DND-41 (cell line): ENCODE data around the gene LY86.

Source experiments
- ATAC-seq: fragments of 200-7000 bp; cut with Tn5 transposase; 3 replicates; pipeline ENCODE4 v1.9.1; 2021; ENCODE audit warnings: low read depth; ENCODE audit not compliant: insufficient read depth
- DNase-seq: peaks from one replicate; pipeline ENCODE4 v3.0.0-alpha.2; 2020
- H2AFZ ChIP-seq: 2 replicates; pipeline ENCODE4 v1.6.0; 2012; ENCODE audit warnings: low read depth, low read length
- H3K27ac ChIP-seq: 2 replicates; pipeline ENCODE4 v1.5.1; 2012; ENCODE audit warnings: low read length, inconsistent platforms
- H3K27me3 ChIP-seq: fragments of 200-600 bp; sonication (generic); 2 replicates; pipeline ENCODE4 v1.6.0; 2012; ENCODE audit warnings: low read length, mild to moderate bottlenecking, inconsistent platforms; ENCODE audit not compliant: insufficient read depth, poor library complexity
- H3K36me3 ChIP-seq: 2 replicates; pipeline ENCODE4 v1.5.1; 2012; ENCODE audit warnings: low read length, inconsistent platforms; ENCODE audit not compliant: insufficient read depth
- H3K4me1 ChIP-seq: 2 replicates; pipeline ENCODE4 v1.5.1; 2012; ENCODE audit warnings: mild to moderate bottlenecking, low read length; ENCODE audit not compliant: insufficient read depth
- H3K4me2 ChIP-seq: 2 replicates; pipeline ENCODE4 v1.6.0; 2012; ENCODE audit warnings: mild to moderate bottlenecking, moderate library complexity, low read length, inconsistent platforms; ENCODE audit not compliant: insufficient read depth
- H3K4me3 ChIP-seq, 2 experiments: fragments of 200-600 bp in 1 of 2; shearing (Covaris generic) in 1 of 2; 2 replicates each; pipeline ENCODE4 v1.5.1; 2012 to 2016; ENCODE audit warnings: inconsistent platforms in 2 of 2, low read length in 2 of 2, mild to moderate bottlenecking in 2 of 2, low read depth in 1 of 2, moderate library complexity in 1 of 2
- H3K79me2 ChIP-seq: 2 replicates; pipeline ENCODE4 v1.6.0; 2012; ENCODE audit warnings: low read length, inconsistent platforms; ENCODE audit not compliant: insufficient read depth
- H3K9ac ChIP-seq: 2 replicates; pipeline ENCODE4 v1.6.0; 2012; ENCODE audit warnings: low read depth, mild to moderate bottlenecking, inconsistent platforms, low read length, moderate library complexity
- H3K9me3 ChIP-seq: 2 replicates; pipeline ENCODE4 v1.5.1; 2012; ENCODE audit warnings: low read length, moderate library complexity, mild to moderate bottlenecking, inconsistent platforms; ENCODE audit not compliant: insufficient read depth, severe bottlenecking
- H4K20me1 ChIP-seq: 2 replicates; pipeline ENCODE4 v1.6.0; 2012; ENCODE audit warnings: low read length; ENCODE audit not compliant: insufficient read depth
- CTCF ChIP-seq: IDR thresholded peaks from 2 replicates; pipeline ENCODE4 v1.5.1; 2012; ENCODE audit warnings: borderline replicate concordance, low read length, moderate library complexity, mild to moderate bottlenecking; ENCODE audit not compliant: poor library complexity, severe bottlenecking; ENCODE audit errors: extremely low read depth
- EZH2 ChIP-seq: IDR thresholded peaks from 3 replicates; pipeline ENCODE4 v1.6.1; 2012; ENCODE audit warnings: borderline replicate concordance, low read depth, mild to moderate bottlenecking, moderate library complexity, low read length, inconsistent platforms; ENCODE audit not compliant: severe bottlenecking

LY86 gene

GRCh38 chr6:6657820-6658217 lies 69.3 kb downstream of the LY86 start:
- ATAC-seq (no peak), DNase-seq (no peak)
- Histone ChIP-seq H2AFZ (no peak overlapping the region), H3K9me3 (no peaks in the 10 kb centered on the region), H3K4me1 (peaks cover 83% of the 10 kb centered on the region), H3K27me3 (no peaks in the 10 kb centered on the region), H3K79me2 (no peaks in the 10 kb centered on the region), H3K9ac (no peak overlapping the region), H3K4me2 (no peak overlapping the region), H3K27ac (peak overlapping the region; percentile 85), H3K36me3 (no peaks in the 10 kb centered on the region), H3K4me3 (no peak overlapping the region), H4K20me1 (no peaks in the 10 kb centered on the region; the same call in 1 of the 2 replicates)
- TF ChIP-seq EZH2 (no peak), CTCF (no peak)

- ATAC-seq (no peak), DNase-seq (no peak)
- H4K20me1 ChIP-seq = no peaks in the 10 kb centered on the region
- H3K4me1 ChIP-seq = peaks cover 65% of the 10 kb centered on the region
- H2AFZ ChIP-seq = peak overlapping the region; percentile 53; the same call in 1 of the 2 replicates
- H3K9ac ChIP-seq = peak overlapping the region; percentile 29
- no peak overlapping the region for H3K4me2 ChIP-seq
- no peaks in the 10 kb centered on the region for H3K9me3 ChIP-seq
- H3K4me3 ChIP-seq = no peak overlapping the region
- TF ChIP-seq EZH2 (no peak), CTCF (no peak)
- H3K27me3 ChIP-seq = no peaks in the 10 kb centered on the region
- H3K36me3 ChIP-seq = no peaks in the 10 kb centered on the region
- no peaks in the 10 kb centered on the region for H3K79me2 ChIP-seq
- H3K27ac ChIP-seq = peak overlapping the region; percentile 85
Observed at GRCh38 chr6:6659600-6660327, 71.2 kb downstream of the LY86 start.

DNA sequence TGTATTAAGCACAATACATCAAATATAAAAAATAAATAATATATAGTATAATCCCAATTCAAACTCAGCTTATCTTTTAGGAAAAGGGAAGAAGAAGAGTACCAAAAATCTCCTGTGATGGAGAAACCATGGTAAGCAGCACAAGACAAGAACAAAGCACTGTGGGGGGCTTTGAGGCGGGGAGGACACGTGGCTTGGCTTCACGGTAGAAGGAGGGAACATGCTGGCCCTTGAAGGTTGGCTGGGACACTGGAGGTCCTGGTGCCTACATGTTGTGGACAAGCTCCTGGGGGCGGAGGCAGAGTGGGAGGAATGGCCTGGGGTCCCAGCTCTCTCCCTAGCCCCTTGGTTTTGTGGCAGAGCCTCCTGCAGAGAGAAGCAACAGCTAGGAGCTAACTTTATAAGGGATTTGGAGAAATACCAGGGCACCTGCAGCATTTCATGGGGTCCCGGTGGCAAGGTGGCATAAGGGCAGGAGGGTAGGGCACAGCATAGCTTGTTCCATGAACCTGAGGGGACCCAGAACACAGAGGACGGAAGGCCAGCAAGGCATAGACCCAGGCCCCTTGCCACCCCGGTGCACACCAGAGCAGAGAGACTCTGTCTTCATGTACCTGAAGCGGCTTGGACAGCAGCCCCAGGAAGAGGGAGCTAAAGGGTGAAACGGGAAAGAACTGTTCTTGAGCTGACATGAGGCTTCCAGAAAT lies 72.0 kb downstream of the LY86 start:
- no peaks in the 10 kb centered on the region for H3K36me3 ChIP-seq
- no peak overlapping the region for H2AFZ ChIP-seq
- H4K20me1 ChIP-seq = no peaks in the 10 kb centered on the region
- DNase-seq = no peak
- no peak overlapping the region for H3K4me2 ChIP-seq
- no peaks in the 10 kb centered on the region for H3K9me3 ChIP-seq
- H3K9ac ChIP-seq = no peak overlapping the region
- ATAC-seq = no peak
- no peaks in the 10 kb centered on the region for H3K79me2 ChIP-seq
- peaks cover 58% of the 10 kb centered on the region for H3K4me1 ChIP-seq
- H3K4me3 ChIP-seq = no peak overlapping the region
- peak overlapping the region; percentile 36; the same call in 1 of the 2 replicates for H3K27ac ChIP-seq
- TF ChIP-seq CTCF (no peak), EZH2 (no peak)
- no peaks in the 10 kb centered on the region for H3K27me3 ChIP-seq
